Ascending aorta (tissue), 2 donors: ENCODE measurements around the gene AGPAT4. TPM values are rescaled to one million over a fixed set of nuclear protein-coding genes. Genes with fewer than 3 reads are reported as not detected.
A peak's percentile ranks its signal among the peaks of the same experiment; 100 is the strongest.

Experiments used
- DNase-seq, 2 donors: peaks; one replicate each; pipeline ENCODE4 v3.0.0-alpha.2; 2019; ENCODE audit warnings: low spot score in 2 of 2
- H3K27ac ChIP-seq, 2 donors: fragments of 200-600 bp; sonication (generic); one replicate each; pipeline ENCODE4 v1.5.1; 2016 to 2017; ENCODE audit warnings: mild to moderate bottlenecking in 1 of 2
- H3K27me3 ChIP-seq: fragments of 200-600 bp; sonication (generic); one replicate; pipeline ENCODE4 v1.5.1; 2017
- H3K36me3 ChIP-seq, 2 donors: fragments of 200-600 bp; sonication (generic); one replicate each; pipeline ENCODE4 v1.5.1; 2016
- H3K4me1 ChIP-seq, 2 donors: fragments of 200-600 bp; sonication (generic); one replicate each; pipeline ENCODE4 v1.5.1; 2016 to 2017; ENCODE audit warnings: mild to moderate bottlenecking in 1 of 2
- H3K4me3 ChIP-seq, 2 donors: fragments of 200-600 bp; sonication (generic); one replicate each; pipeline ENCODE4 v1.5.1; 2016 to 2017; ENCODE audit warnings: mild to moderate bottlenecking in 1 of 2
- H3K9me3 ChIP-seq, 2 donors: fragments of 200-600 bp; sonication (generic); one replicate each; pipeline ENCODE4 v1.5.1; 2016
- intact Hi-C: fragments of 100-400 bp; cut with DNase I; formaldehyde crosslinking; loops from one replicate; pipeline ENCODE4 v1.15.1; 2023
- total RNA-seq: library from RNA; depleted of rRNA; stranded (reverse); fragments of >200 nt; gene quantifications from one replicate; pipeline ENCODE4 v1.1.0, GENCODE V29; 2016
- TF ChIP-seq, protein P1 (sequence below), 3 experiments: fragments of 200-600 bp in 2 of 3; fragments of 450-650 bp in 1 of 3; sonication (generic) in 2 of 3; IDR thresholded peaks; one replicate each; pipeline ENCODE4 v1.5.1; 2016 to 2019; ENCODE audit warnings: antibody characterized with exemption in 3 of 3, mild to moderate bottlenecking in 1 of 3, moderate library complexity in 1 of 3

Gene AGPAT4
- total RNA-seq, 1 donor from 2014 or later = 6.8 TPM

DNA sequence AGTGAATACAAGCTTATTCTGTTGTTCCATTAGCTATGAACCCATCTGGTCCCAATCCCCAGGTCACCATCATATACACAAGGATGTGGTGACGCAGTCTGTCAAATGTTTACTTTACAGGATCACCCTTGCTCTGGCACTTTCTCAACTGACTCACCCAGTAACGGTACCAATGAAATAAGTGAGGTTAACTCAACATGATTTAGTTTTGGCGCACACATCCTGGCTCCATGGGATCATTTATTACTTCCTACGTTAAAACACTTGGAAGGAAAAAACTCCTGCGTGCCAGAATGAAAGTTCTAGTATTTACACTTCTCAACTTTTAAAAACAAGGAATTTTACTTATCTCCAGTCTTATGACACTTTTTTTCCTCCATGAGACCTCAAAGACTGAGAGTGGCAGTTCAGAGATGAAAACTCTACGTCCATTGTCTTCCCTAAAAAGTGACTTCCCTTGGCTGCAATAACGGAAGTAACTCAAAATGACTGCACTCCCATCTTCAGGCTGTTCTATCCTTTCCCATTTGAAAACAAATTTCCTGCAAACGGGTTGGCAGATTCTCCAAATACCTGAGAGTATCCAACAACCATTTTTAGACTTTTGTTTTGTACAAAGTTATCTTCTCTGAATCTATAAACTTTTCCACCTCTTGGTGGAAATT, 15.9 kb downstream of the AGPAT4 start:
- Histone ChIP-seq H3K27ac (peak overlapping the region; percentile 54 to 68), H3K36me3 (no peaks in the 10 kb centered on the region), H3K27me3 (no peaks in the 10 kb centered on the region), H3K9me3 (no peaks in the 10 kb centered on the region), H3K4me3 (no peak overlapping the region), H3K4me1 (peaks cover 0 to 6% of the 10 kb centered on the region in 2 donors)
- DNase-seq = peak in 1 of 2 donors; percentile 82
- TF ChIP-seq, protein P1, sequence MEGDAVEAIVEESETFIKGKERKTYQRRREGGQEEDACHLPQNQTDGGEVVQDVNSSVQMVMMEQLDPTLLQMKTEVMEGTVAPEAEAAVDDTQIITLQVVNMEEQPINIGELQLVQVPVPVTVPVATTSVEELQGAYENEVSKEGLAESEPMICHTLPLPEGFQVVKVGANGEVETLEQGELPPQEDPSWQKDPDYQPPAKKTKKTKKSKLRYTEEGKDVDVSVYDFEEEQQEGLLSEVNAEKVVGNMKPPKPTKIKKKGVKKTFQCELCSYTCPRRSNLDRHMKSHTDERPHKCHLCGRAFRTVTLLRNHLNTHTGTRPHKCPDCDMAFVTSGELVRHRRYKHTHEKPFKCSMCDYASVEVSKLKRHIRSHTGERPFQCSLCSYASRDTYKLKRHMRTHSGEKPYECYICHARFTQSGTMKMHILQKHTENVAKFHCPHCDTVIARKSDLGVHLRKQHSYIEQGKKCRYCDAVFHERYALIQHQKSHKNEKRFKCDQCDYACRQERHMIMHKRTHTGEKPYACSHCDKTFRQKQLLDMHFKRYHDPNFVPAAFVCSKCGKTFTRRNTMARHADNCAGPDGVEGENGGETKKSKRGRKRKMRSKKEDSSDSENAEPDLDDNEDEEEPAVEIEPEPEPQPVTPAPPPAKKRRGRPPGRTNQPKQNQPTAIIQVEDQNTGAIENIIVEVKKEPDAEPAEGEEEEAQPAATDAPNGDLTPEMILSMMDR (IDR thresholded peaks at IDR 0.05) = no peak
- intact Hi-C loops = loop anchor here (1.0 kb wide), 1 partner anchor 16 kb away; the partner anchor contains the start of gene AGPAT4

DNA sequence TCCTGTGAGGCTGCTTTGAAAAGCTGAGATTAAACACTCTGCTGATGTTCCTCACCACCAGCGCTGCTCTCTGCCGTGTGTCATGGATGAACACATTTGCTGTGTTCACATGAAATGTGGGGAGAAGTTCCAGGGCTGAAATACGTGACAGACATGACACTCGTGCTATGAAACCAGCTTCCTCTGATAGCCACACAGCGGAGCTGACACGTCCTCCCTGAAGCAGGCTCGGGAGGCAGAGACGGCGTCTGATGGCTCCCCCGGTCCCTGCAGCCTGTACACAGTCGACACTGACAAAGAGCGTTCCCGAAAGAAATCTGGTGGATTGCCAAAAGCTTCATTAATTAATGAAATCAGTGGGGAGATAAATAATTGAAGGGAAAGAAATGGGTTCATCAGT, 17.5 kb downstream of the AGPAT4 start:
- no peak overlapping the region for H3K4me3 ChIP-seq
- no peaks in the 10 kb centered on the region for H3K9me3 ChIP-seq
- H3K27ac ChIP-seq = no peak overlapping the region
- intact Hi-C loops = no loop called here
- TF ChIP-seq, protein P1 (IDR thresholded peaks at IDR 0.05) = no peak
- no peaks in the 10 kb centered on the region for H3K27me3 ChIP-seq
- H3K36me3 ChIP-seq = no peaks in the 10 kb centered on the region
- peaks cover 0 to 6% of the 10 kb centered on the region in 2 donors for H3K4me1 ChIP-seq
- DNase-seq = no peak

DNA sequence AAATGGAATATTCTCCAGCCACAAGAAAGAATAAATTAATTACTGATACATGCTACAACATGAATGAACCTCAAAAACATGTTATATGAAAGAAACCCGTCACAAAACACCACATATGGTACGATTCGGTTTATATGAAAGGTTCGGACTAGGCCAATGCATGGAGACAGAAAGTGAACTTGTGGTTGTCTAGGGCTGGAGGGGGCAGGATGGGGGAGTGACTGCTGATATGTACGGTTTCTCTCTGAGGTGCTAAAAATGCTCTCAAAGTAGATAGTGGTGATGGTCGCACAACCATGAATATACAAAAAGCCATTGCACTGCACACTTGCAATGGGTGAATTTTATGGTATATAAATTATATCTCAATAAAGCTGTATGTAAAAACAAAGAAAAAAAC, 18.3 kb downstream of the AGPAT4 start:
- TF ChIP-seq, protein P1 (IDR thresholded peaks at IDR 0.05) = no peak
- Histone ChIP-seq H3K27ac (no peak overlapping the region), H3K4me1 (peaks cover 0 to 6% of the 10 kb centered on the region in 2 donors), H3K9me3 (no peaks in the 10 kb centered on the region), H3K27me3 (no peaks in the 10 kb centered on the region), H3K36me3 (no peaks in the 10 kb centered on the region), H3K4me3 (no peak overlapping the region)
- no peak for DNase-seq
- intact Hi-C loops = no loop called here

DNA sequence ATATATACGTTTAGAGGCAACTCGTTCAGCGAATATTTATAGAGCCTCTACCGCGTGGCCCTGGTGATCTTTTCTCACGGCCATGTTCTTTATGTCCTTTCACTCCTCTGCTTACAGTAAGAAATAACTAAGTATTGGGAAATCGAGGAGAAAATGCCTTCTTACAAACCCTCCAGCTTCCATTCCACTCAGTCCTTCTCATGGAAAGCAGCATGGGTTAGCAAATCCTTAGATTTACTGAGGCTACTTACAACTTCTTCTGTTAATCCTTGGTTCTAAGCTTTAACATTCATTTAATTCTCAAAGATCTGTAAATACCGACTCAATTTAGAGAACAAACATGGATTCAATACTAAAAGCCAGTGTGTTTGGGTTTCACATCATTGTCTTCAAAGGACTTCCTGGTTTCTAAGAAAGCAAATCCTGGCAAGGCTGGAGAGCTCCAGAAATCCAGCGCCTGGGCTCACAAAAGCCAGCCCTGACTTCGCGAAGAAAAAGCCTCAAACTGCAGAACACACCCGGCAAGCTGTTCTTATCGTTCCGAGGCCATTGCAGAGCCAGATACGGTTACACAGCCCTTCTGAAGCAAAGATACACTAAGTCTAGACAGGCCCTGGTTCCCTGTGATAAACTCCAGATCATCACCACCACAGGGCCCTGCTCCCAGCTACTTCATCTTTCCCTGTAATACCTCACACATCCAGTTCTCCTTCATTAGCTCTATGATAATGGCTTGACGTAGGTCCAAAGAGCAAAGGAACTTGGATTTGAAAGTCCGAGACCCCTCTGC, 19.2 kb downstream of the AGPAT4 start:
- DNase-seq = no peak
- no peak overlapping the region for H3K27ac ChIP-seq
- H3K4me3 ChIP-seq = no peak overlapping the region
- intact Hi-C loops = no loop called here
- no peaks in the 10 kb centered on the region for H3K27me3 ChIP-seq
- TF ChIP-seq, protein P1 (IDR thresholded peaks at IDR 0.05) = no peak
- no peaks in the 10 kb centered on the region for H3K9me3 ChIP-seq
- peaks cover 0 to 6% of the 10 kb centered on the region in 2 donors for H3K4me1 ChIP-seq
- H3K36me3 ChIP-seq = no peaks in the 10 kb centered on the region

DNA sequence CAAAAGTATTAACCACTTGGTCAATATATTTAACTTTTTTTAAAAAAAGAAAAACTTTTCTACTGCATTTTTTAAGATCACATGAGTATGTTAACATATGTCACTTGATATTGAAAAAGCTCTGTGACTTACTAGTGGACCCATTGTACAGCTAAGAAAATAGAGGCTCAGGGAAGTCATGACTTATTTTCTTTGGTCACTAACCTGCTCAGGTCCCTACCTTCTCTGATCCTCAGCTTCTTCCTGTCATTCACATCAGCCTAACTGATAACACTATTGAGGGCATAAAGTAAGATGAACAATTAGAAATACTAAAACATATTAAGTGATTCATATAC, 19.8 kb downstream of the AGPAT4 start:
- Histone ChIP-seq H3K9me3 (no peaks in the 10 kb centered on the region), H3K27ac (no peak overlapping the region), H3K4me3 (no peak overlapping the region), H3K4me1 (peaks cover 0 to 6% of the 10 kb centered on the region in 2 donors), H3K36me3 (no peaks in the 10 kb centered on the region), H3K27me3 (no peaks in the 10 kb centered on the region)
- no peak for DNase-seq
- intact Hi-C loops = no loop called here
- TF ChIP-seq, protein P1 (IDR thresholded peaks at IDR 0.05) = no peak
